Stimulated activated CD4-positive, alpha-beta T cell treated with anti-CD3 and anti-CD28 coated beads, TNF-alpha, amount 100 ng/mL, for 48 hours (primary cell): Measurements from ENCODE around the gene SNX27.
"Not testable (repeated sequence)": the region's sequence is repeated elsewhere in the genome, so short reads cannot be mapped to it uniquely, and the experiment has no call there.

Source experiments
- DNase-seq, 3 donors: peaks; one replicate each; pipeline ENCODE4 v3.0.0-alpha.2; 2020; ENCODE audit warnings: low read depth in 3 of 3

The SNX27 gene

GRCh38 chr1:151604291-151604690 lies 7.6 kb upstream of the SNX27 start:
- no peak for DNase-seq

- no peak for DNase-seq
Measured at GRCh38 chr1:151606384-151606783, 5.5 kb upstream of the SNX27 start.

GRCh38 chr1:151606857-151607256 lies 5.0 kb upstream of the SNX27 start:
- DNase-seq: no peak

GRCh38 chr1:151610142-151610541 lies 1.7 kb upstream of the SNX27 start:
- DNase-seq: no peak

- DNase-seq: no peak
Measured at GRCh38 chr1:151611288-151611790, 511 bp upstream of the SNX27 start.

GRCh38 chr1:151612501-151613281 lies 841 bp downstream of the SNX27 start:
- DNase-seq: no peak

- no peak for DNase-seq
Measured at GRCh38 chr1:151613282-151613780, 1.5 kb downstream of the SNX27 start.

GRCh38 chr1:151615711-151616504 lies 4.1 kb downstream of the SNX27 start:
- no peak for DNase-seq

- DNase-seq: no peak
Measured at GRCh38 chr1:151616505-151616849, 4.6 kb downstream of the SNX27 start.

GRCh38 chr1:151618003-151618402 lies 6.2 kb downstream of the SNX27 start:
- no peak for DNase-seq

GRCh38 chr1:151618470-151618869 lies 6.6 kb downstream of the SNX27 start:
- no peak for DNase-seq

- not testable (repeated sequence) for DNase-seq
Measured at GRCh38 chr1:151618996-151619395, 7.1 kb downstream of the SNX27 start.

- DNase-seq: no peak
Measured at GRCh38 chr1:151619489-151620093, 7.7 kb downstream of the SNX27 start.

GRCh38 chr1:151620286-151620685 lies 8.4 kb downstream of the SNX27 start:
- no peak for DNase-seq

- DNase-seq: no peak
Measured at GRCh38 chr1:151621351-151621750, 9.5 kb downstream of the SNX27 start.

GRCh38 chr1:151624783-151625182 lies 12.9 kb downstream of the SNX27 start:
- no peak for DNase-seq

- DNase-seq: no peak
Measured at GRCh38 chr1:151626740-151627334, 15.0 kb downstream of the SNX27 start.

- no peak for DNase-seq
Measured at GRCh38 chr1:151629278-151629677, 17.4 kb downstream of the SNX27 start.

GRCh38 chr1:151635479-151636072 lies 23.7 kb downstream of the SNX27 start:
- no peak for DNase-seq

GRCh38 chr1:151638074-151638775 lies 26.4 kb downstream of the SNX27 start:
- no peak for DNase-seq

GRCh38 chr1:151638812-151639211 lies 27.0 kb downstream of the SNX27 start:
- DNase-seq: no peak
